OCI-LY1 (cell line): ENCODE data around the gene RNF141.

Experiments used
- H2AFZ ChIP-seq: fragments of 200-600 bp; sonication (generic), shearing (Covaris generic); 2 replicates; pipeline ENCODE4 v1.6.0; 2014; ENCODE audit warnings: antibody characterized with exemption, mild to moderate bottlenecking, low read length
- H3F3A ChIP-seq: fragments of 200-600 bp; sonication (generic), shearing (Covaris generic); 2 replicates; pipeline ENCODE4 v1.6.0; 2014; ENCODE audit warnings: mild to moderate bottlenecking, antibody characterized with exemption, low read length, moderate library complexity; ENCODE audit not compliant: insufficient read depth
- H3K27ac ChIP-seq: fragments of 200-600 bp; sonication (generic); 2 replicates; pipeline ENCODE4 v1.5.1; 2014; ENCODE audit warnings: low read length, mixed run types, mild to moderate bottlenecking, low read depth; ENCODE audit not compliant: poor library complexity, severe bottlenecking
- H3K27me3 ChIP-seq: fragments of 200-600 bp; sonication (generic); 2 replicates; pipeline ENCODE4 v1.6.0; 2014; ENCODE audit warnings: antibody characterized with exemption, mild to moderate bottlenecking, low read length, moderate library complexity; ENCODE audit not compliant: insufficient read depth
- H3K36me3 ChIP-seq: fragments of 200-600 bp; sonication (generic); 2 replicates; pipeline ENCODE4 v1.6.1; 2014; ENCODE audit warnings: mild to moderate bottlenecking, antibody characterized with exemption, low read length, moderate library complexity, mixed read lengths; ENCODE audit not compliant: insufficient read depth
- H3K4me1 ChIP-seq: fragments of 200-600 bp; sonication (generic); 2 replicates; pipeline ENCODE4 v1.5.1; 2014; ENCODE audit warnings: mild to moderate bottlenecking, low read length, moderate library complexity; ENCODE audit not compliant: insufficient read depth, severe bottlenecking
- H3K4me2 ChIP-seq: fragments of 200-600 bp; sonication (generic), shearing (Covaris generic); 2 replicates; pipeline ENCODE4 v1.6.1; 2014; ENCODE audit warnings: low read length
- H3K4me3 ChIP-seq: fragments of 200-600 bp; sonication (generic); 2 replicates; pipeline ENCODE4 v1.5.1; 2014; ENCODE audit warnings: low read length, low read depth, mild to moderate bottlenecking, mixed read lengths; ENCODE audit not compliant: poor library complexity, severe bottlenecking
- H3K79me2 ChIP-seq: fragments of 200-600 bp; shearing (Covaris generic); 2 replicates; pipeline ENCODE4 v1.6.1; 2016; ENCODE audit warnings: mixed run types, low read length, mixed read lengths; ENCODE audit not compliant: insufficient read depth
- H3K9ac ChIP-seq: fragments of 200-600 bp; sonication (generic), shearing (Covaris generic); 2 replicates; pipeline ENCODE4 v1.6.1; 2014; ENCODE audit warnings: mild to moderate bottlenecking, low read length, mixed read lengths
- H3K9me2 ChIP-seq: fragments of 200-600 bp; sonication (generic), shearing (Covaris generic); 2 replicates; pipeline ENCODE4 v1.6.1; 2014; ENCODE audit warnings: low read depth, mild to moderate bottlenecking, low read length, mixed read lengths
- H3K9me3 ChIP-seq: fragments of 200-600 bp; shearing (Covaris generic); 2 replicates; pipeline ENCODE4 v1.6.1; 2014; ENCODE audit warnings: low read length, mixed read lengths
- H4K20me1 ChIP-seq: fragments of 200-600 bp; sonication (generic), shearing (Covaris generic); 2 replicates; pipeline ENCODE4 v1.6.0; 2016; ENCODE audit warnings: mild to moderate bottlenecking, low read length; ENCODE audit not compliant: insufficient read depth
- CTCF ChIP-seq: fragments of 200-600 bp; sonication (generic), shearing (Covaris generic); IDR thresholded peaks from 2 replicates; pipeline ENCODE4 v1.5.1; 2017; ENCODE audit warnings: mild to moderate bottlenecking, antibody characterized with exemption, low read length, moderate library complexity, mixed read lengths
- EZH2 ChIP-seq: fragments of 200-600 bp; sonication (generic), shearing (Covaris generic); IDR thresholded peaks from 2 replicates; pipeline ENCODE4 v1.8.0; 2017; ENCODE audit warnings: borderline replicate concordance, mixed run types, mild to moderate bottlenecking, antibody characterized with exemption, low read length, moderate library complexity, mixed read lengths

The RNF141 gene

GRCh38 chr11:10533323-10533722 is 7.7 kb downstream of the RNF141 start:
- H3K4me1 ChIP-seq, result no peaks in the 10 kb centered on the region
- H3K9me3 ChIP-seq, result no peaks in the 10 kb centered on the region
- no peak overlapping the region for H3K27ac ChIP-seq
- peaks cover 8% of the 10 kb centered on the region; the same call in 1 of the 2 replicates for H3K36me3 ChIP-seq
- H3K4me2 ChIP-seq, result no peak overlapping the region
- no peaks in the 10 kb centered on the region for H3K79me2 ChIP-seq
- H3K9me2 ChIP-seq, result no peaks in the 10 kb centered on the region
- TF ChIP-seq CTCF, result no peak
- no peak overlapping the region for H2AFZ ChIP-seq
- no peak overlapping the region for H3K9ac ChIP-seq
- H3K27me3 ChIP-seq, result no peaks in the 10 kb centered on the region
- H3F3A ChIP-seq, result no peaks in the 10 kb centered on the region
- H3K4me3 ChIP-seq, result no peak overlapping the region
- H4K20me1 ChIP-seq, result no peaks in the 10 kb centered on the region

- no peak for TF ChIP-seq EZH2
- no peak for TF ChIP-seq CTCF
- Histone ChIP-seq H3F3A (no peaks in the 10 kb centered on the region), H3K4me2 (no peak overlapping the region), H3K79me2 (no peaks in the 10 kb centered on the region), H3K27me3 (no peaks in the 10 kb centered on the region), H3K4me3 (no peak overlapping the region), H3K9me2 (no peaks in the 10 kb centered on the region), H3K27ac (no peak overlapping the region), H3K9ac (no peak overlapping the region), H2AFZ (no peak overlapping the region), H3K36me3 (peaks cover 9% of the 10 kb centered on the region; the same call in 1 of the 2 replicates), H3K9me3 (no peaks in the 10 kb centered on the region), H3K4me1 (no peaks in the 10 kb centered on the region), H4K20me1 (no peaks in the 10 kb centered on the region)
Measured at GRCh38 chr11:10532526-10532925, 8.5 kb downstream of the RNF141 start.

GRCh38 chr11:10529279-10529678 is 11.7 kb downstream of the RNF141 start:
- Histone ChIP-seq H3K9ac (no peak overlapping the region), H3K4me2 (no peak overlapping the region), H3K9me2 (no peaks in the 10 kb centered on the region), H3K36me3 (peaks cover 14% of the 10 kb centered on the region; the same call in 1 of the 2 replicates), H3K27ac (no peak overlapping the region), H3K4me1 (no peaks in the 10 kb centered on the region), H3F3A (no peaks in the 10 kb centered on the region), H2AFZ (no peak overlapping the region), H3K9me3 (no peaks in the 10 kb centered on the region), H3K27me3 (no peaks in the 10 kb centered on the region), H4K20me1 (no peaks in the 10 kb centered on the region), H3K79me2 (no peaks in the 10 kb centered on the region), H3K4me3 (no peak overlapping the region)
- TF ChIP-seq EZH2 (no peak), CTCF (no peak)
